Erythroblast (primary cell): ENCODE data around the gene SERTAD4.

Experiments used
- GATA1 ChIP-seq: IDR thresholded peaks from 2 replicates; pipeline ENCODE4 v1.6.1; 2011; ENCODE audit warnings: low read depth, mild to moderate bottlenecking, control low read depth, low read length, moderate library complexity
- POLR2A ChIP-seq: IDR thresholded peaks from 2 replicates; pipeline ENCODE4 v1.6.1; 2011; ENCODE audit warnings: mild to moderate bottlenecking, low read length

GRCh38 chr1:210257698-210258529 lies 25.3 kb downstream of the SERTAD4 start:
- no peak for TF ChIP-seq POLR2A
- TF ChIP-seq GATA1: no peak
